A549 (cell line): ENCODE results near the gene TEAD3. TPM values are rescaled to one million over a fixed set of nuclear protein-coding genes. Genes with fewer than 3 reads are reported as not detected.

ENCODE experiments used
- ATAC-seq, 2 experiments: fragments of 200-7000 bp in 1 of 2; fragments of >200 bp in 1 of 2; cut with Nextera tagmentation in 1 of 2; cut with Tn5 transposase in 1 of 2; 3 replicates each; pipeline versions ENCODE4 v1.8.0 to v1.9.1; 2018 to 2020; ENCODE audit warnings: mild to moderate bottlenecking in 1 of 2, moderate library complexity in 1 of 2
- CTCF ChIA-PET: fragments of 300-600 bp; sonication (Branson Sonifier 250); formaldehyde crosslinking; extraction: SDS; loops from one replicate; lab custom pipeline; 2021; ENCODE audit warnings: antibody characterized with exemption, inconsistent platforms; lab: Yijun Ruan, JAX
- POLR2A ChIA-PET: fragments of 350-600 bp; formaldehyde crosslinking; extraction: SDS; loops from one replicate; lab custom pipeline; 2021; ENCODE audit warnings: antibody characterized with exemption, inconsistent platforms; lab: Yijun Ruan, JAX
- DNase-seq, 2 experiments: peaks; one replicate each; pipeline versions ENCODE4 v3.0.0 to v3.0.0-alpha.2; 2011 to 2016; ENCODE audit warnings: low read depth in 1 of 2, low spot score in 1 of 2
- FAIRE-seq: peaks from 2 replicates; lab custom pipeline; 2011; peaks lifted over from hg19 to GRCh38; lab: Jason Lieb, UNC
- H3K27ac ChIP-seq, 2 experiments: fragments of >200 bp; sonication (Bioruptor Twin); formaldehyde crosslinking; 3 replicates each; pipeline ENCODE4 v1.5.1; 2016 to 2017
- H3K4me1 ChIP-seq: fragments of >200 bp; sonication (Bioruptor Twin); formaldehyde crosslinking; 3 replicates; pipeline ENCODE4 v1.6.1; 2016
- H3K4me2 ChIP-seq: fragments of >200 bp; sonication (Bioruptor Twin); formaldehyde crosslinking; 3 replicates; pipeline ENCODE4 v1.6.1; 2016
- H3K4me3 ChIP-seq: fragments of >200 bp; sonication (Bioruptor Twin); formaldehyde crosslinking; 3 replicates; pipeline ENCODE4 v1.5.1; 2016
- H3K9me3 ChIP-seq: fragments of >200 bp; sonication (Bioruptor Twin); formaldehyde crosslinking; 3 replicates; pipeline ENCODE4 v1.6.1; 2016
- BHLHE40 ChIP-seq: IDR thresholded peaks from 2 replicates; pipeline ENCODE4 v1.6.1; 2012; ENCODE audit warnings: low read depth, low read length, inconsistent platforms
- CBX2 ChIP-seq: fragments of 200-600 bp; sonication (generic); IDR thresholded peaks from 2 replicates; pipeline ENCODE4 v1.6.1; 2016; ENCODE audit warnings: low read depth, mild to moderate bottlenecking, borderline replicate concordance
- CEBPB ChIP-seq, 2 experiments: fragments of >200 bp in 1 of 2; sonication (Bioruptor Twin) in 1 of 2; formaldehyde crosslinking in 1 of 2; IDR thresholded peaks; 2 replicates each; pipeline ENCODE4 v1.6.1; 2012 to 2016
- E2F6 ChIP-seq: IDR thresholded peaks from 2 replicates; pipeline ENCODE4 v1.6.1; 2012; ENCODE audit warnings: low read depth, borderline replicate concordance
- EHMT2 ChIP-seq: fragments of 200-600 bp; sonication (generic); IDR thresholded peaks from 2 replicates; pipeline ENCODE4 v1.6.1; 2016; ENCODE audit warnings: antibody characterized with exemption, low read depth, mild to moderate bottlenecking, moderate library complexity
- ESRRA ChIP-seq: fragments of 150-350 bp; IDR thresholded peaks from 2 replicates; pipeline ENCODE4 v1.6.1; 2014; ENCODE audit warnings: mild to moderate bottlenecking, low read length, borderline replicate concordance
- FOXS1 ChIP-seq: fragments of 250-450 bp; sonication (Bioruptor Pico); IDR thresholded peaks from 2 replicates; pipeline ENCODE4 v1.5.0; 2020; ENCODE audit warnings: mild to moderate bottlenecking, moderate library complexity
- GATA3 ChIP-seq: IDR thresholded peaks from 2 replicates; pipeline ENCODE4 v1.6.1; 2012; ENCODE audit warnings: borderline replicate concordance
- HDAC2 ChIP-seq: fragments of 200-600 bp; sonication (generic); IDR thresholded peaks from 2 replicates; pipeline ENCODE4 v1.6.1; 2016
- HEYL ChIP-seq: fragments of 250-450 bp; sonication (Bioruptor Pico); IDR thresholded peaks from 2 replicates; pipeline ENCODE4 v1.8.0; 2021; ENCODE audit warnings: mild to moderate bottlenecking, moderate library complexity
- HMGXB4 ChIP-seq: fragments of 250-450 bp; sonication (Bioruptor Pico); IDR thresholded peaks from 2 replicates; pipeline ENCODE4 v1.5.0; 2021; ENCODE audit warnings: mild to moderate bottlenecking, moderate library complexity, borderline replicate concordance
- HOXB13 ChIP-seq: fragments of 250-450 bp; sonication (Bioruptor Pico); IDR thresholded peaks from 2 replicates; pipeline ENCODE4 v1.5.0; 2020; ENCODE audit warnings: low read depth, mild to moderate bottlenecking, moderate library complexity
- KDM1A ChIP-seq: fragments of 200-600 bp; sonication (generic); IDR thresholded peaks from 2 replicates; pipeline ENCODE4 v1.6.1; 2016; ENCODE audit warnings: low read depth, mild to moderate bottlenecking
- KDM5A ChIP-seq: fragments of 200-600 bp; sonication (generic); IDR thresholded peaks from 2 replicates; pipeline ENCODE4 v1.6.1; 2016; ENCODE audit warnings: antibody characterized with exemption, mild to moderate bottlenecking
- MAFK ChIP-seq: fragments of 450-650 bp; IDR thresholded peaks from 2 replicates; pipeline ENCODE4 v1.6.1; 2014; ENCODE audit not compliant: partially characterized antibody
- MYC ChIP-seq: IDR thresholded peaks from 2 replicates; pipeline ENCODE4 v1.6.1; 2012; ENCODE audit warnings: mild to moderate bottlenecking, inconsistent platforms, low read length, improper control_type of control experiment, borderline replicate concordance
- NFE2L2 ChIP-seq: fragments of 150-350 bp; conservative IDR thresholded peaks from 2 replicates; pipeline ENCODE4 v1.6.1; 2014; ENCODE audit warnings: low read length
- NR3C1 ChIP-seq: fragments of >200 bp; sonication (Bioruptor Twin); formaldehyde crosslinking; IDR thresholded peaks from 3 replicates; pipeline ENCODE4 v1.6.1; 2017
- PBX3 ChIP-seq: IDR thresholded peaks from 2 replicates; pipeline ENCODE4 v1.6.1; 2012
- POLR2A ChIP-seq: IDR thresholded peaks from 2 replicates; pipeline ENCODE4 v1.6.1; 2012; ENCODE audit warnings: mild to moderate bottlenecking, low read length
- POLR2AphosphoS2 ChIP-seq: conservative IDR thresholded peaks from 2 replicates; pipeline ENCODE4 v1.6.1; 2012; ENCODE audit warnings: low read length, improper control_type of control experiment, inconsistent platforms
- RAD21 ChIP-seq, 2 experiments: fragments of >200 bp in 1 of 2; sonication (Bioruptor Twin) in 1 of 2; formaldehyde crosslinking in 1 of 2; IDR thresholded peaks in 1 of 2; conservative IDR thresholded peaks in 1 of 2; 2 replicates in 1 of 2; 3 replicates in 1 of 2; pipeline ENCODE4 v1.6.1; 2012 to 2018; ENCODE audit warnings: inconsistent platforms in 1 of 2
- RARB ChIP-seq: fragments of 250-450 bp; sonication (Bioruptor Pico); IDR thresholded peaks from 2 replicates; pipeline ENCODE4 v1.8.0; 2021; ENCODE audit warnings: mild to moderate bottlenecking, moderate library complexity
- TFCP2L1 ChIP-seq: fragments of 250-450 bp; sonication (Bioruptor Pico); IDR thresholded peaks from 2 replicates; pipeline ENCODE4 v1.5.0; 2021; ENCODE audit warnings: mild to moderate bottlenecking
- USF2 ChIP-seq: fragments of 450-650 bp; IDR thresholded peaks from 2 replicates; pipeline ENCODE4 v1.6.1; 2014; ENCODE audit warnings: antibody characterized with exemption
- WGBS: methylation state at CpG from one replicate; pipeline ENCODE4 v1.1.6; 2017; ENCODE audit errors: missing lambda C conversion rate; 5-methylcytosine and 5-hydroxymethylcytosine counted together
- polyA plus RNA-seq, 4 experiments: library from polyadenylated mRNA; depleted of rRNA in 3 of 4; stranded (reverse); fragments of >200 nt; fragmentation: RNase III in 1 of 4; extraction: RNeasy Plus Mini Kit Qiagen cat#74134 plus additional on column Dnase treatment in 1 of 4; gene quantifications; 2 replicates in 3 of 4; 3 replicates in 1 of 4; pipeline ENCODE4 v1.2.3, GENCODE V29; 2011 to 2017

Gene TEAD3
- polyA plus RNA-seq, 2 of the 4 experiments (the other 2 are of a cell fraction), result 2.1 to 4.2 TPM

- ChIA-PET CTCF (no interaction called here), POLR2A (no interaction called here)
- DNase-seq (no peak), ATAC-seq (no peak), FAIRE-seq (no peak)
- no peak overlapping the region for H3K4me3 ChIP-seq
- H3K27ac ChIP-seq, result no peak overlapping the region
- H3K9me3 ChIP-seq, result 0 out of 3 replicates have a peak, but pooled peaks cover 8% of the 10 kb centered on the region
- no peak overlapping the region for H3K4me2 ChIP-seq
- WGBS, result 93% methylated on average over 2 of the region's 2 CpGs
- TF ChIP-seq EHMT2 (no peak), KDM5A (no peak), KDM1A (no peak), POLR2AphosphoS2 (no peak), USF2 (no peak), RARB (CRISPR knock-in tag) (no peak), MYC (no peak), PBX3 (no peak), HOXB13 (no peak), MAFK (no peak), RAD21 (conservative IDR thresholded peaks at IDR 0.05 in 1 of 2, IDR thresholded peaks at IDR 0.05 in 1 of 2) (no peak), GATA3 (no peak), TFCP2L1 (CRISPR knock-in tag) (no peak), E2F6 (no peak), FOXS1 (CRISPR knock-in tag) (no peak)
- H3K4me1 ChIP-seq, result no peaks in the 10 kb centered on the region
These were observed 67.4 kb downstream of the TEAD3 start for GRCh38 chr6:35429463-35429862.

GRCh38 chr6:35428421-35429149 is 68.3 kb downstream of the TEAD3 start:
- 0 out of 3 replicates have a peak, but pooled peaks cover 8% of the 10 kb centered on the region for H3K9me3 ChIP-seq
- 81% methylated on average over 10 of the region's 10 CpGs for WGBS
- FAIRE-seq, result no peak
- no peak overlapping the region for H3K4me2 ChIP-seq
- no peak for ATAC-seq
- ChIA-PET CTCF (interaction anchor here (1.0 to 1.2 kb wide), 2 partner anchors 10 to 21 kb away, joined by 3 read pairs; no protein-coding TSS in a partner anchor), POLR2A (no interaction called here)
- H3K4me3 ChIP-seq, result no peak overlapping the region
- no peak overlapping the region for H3K27ac ChIP-seq
- no peaks in the 10 kb centered on the region for H3K4me1 ChIP-seq
- DNase-seq, result no peak
- TF ChIP-seq NR3C1 (no peak), CBX2 (no peak), HDAC2 (no peak), RARB (CRISPR knock-in tag) (no peak), EHMT2 (no peak), POLR2A (no peak), NFE2L2 (no peak), POLR2AphosphoS2 (no peak), MYC (no peak), KDM1A (no peak), HEYL (CRISPR knock-in tag) (no peak), BHLHE40 (no peak), HMGXB4 (CRISPR knock-in tag) (no peak), CEBPB (IDR thresholded peaks at IDR 0.05) (no peak), ESRRA (no peak)
- TF ChIP-seq, all 56 proteins: peak for 0
